ENCODE measurements around the gene MAP3K8. TPM values are rescaled to one million over a fixed set of nuclear protein-coding genes. Genes with fewer than 3 reads are reported as not detected.

MAP3K8 gene
- total RNA-seq, 1 donor from 2014 or later = 5.1 TPM

GRCh38 chr10:30488316-30488715 is 54.3 kb downstream of the MAP3K8 start:
- DNase-seq (ENCODE audit: low read depth) (no peak), FAIRE-seq (no peak)
- TF ChIP-seq EZH2 (IDR thresholded peaks at IDR 0.05; ENCODE audit: insufficient read depth, low read length) = no peak
- TF ChIP-seq, protein P1, sequence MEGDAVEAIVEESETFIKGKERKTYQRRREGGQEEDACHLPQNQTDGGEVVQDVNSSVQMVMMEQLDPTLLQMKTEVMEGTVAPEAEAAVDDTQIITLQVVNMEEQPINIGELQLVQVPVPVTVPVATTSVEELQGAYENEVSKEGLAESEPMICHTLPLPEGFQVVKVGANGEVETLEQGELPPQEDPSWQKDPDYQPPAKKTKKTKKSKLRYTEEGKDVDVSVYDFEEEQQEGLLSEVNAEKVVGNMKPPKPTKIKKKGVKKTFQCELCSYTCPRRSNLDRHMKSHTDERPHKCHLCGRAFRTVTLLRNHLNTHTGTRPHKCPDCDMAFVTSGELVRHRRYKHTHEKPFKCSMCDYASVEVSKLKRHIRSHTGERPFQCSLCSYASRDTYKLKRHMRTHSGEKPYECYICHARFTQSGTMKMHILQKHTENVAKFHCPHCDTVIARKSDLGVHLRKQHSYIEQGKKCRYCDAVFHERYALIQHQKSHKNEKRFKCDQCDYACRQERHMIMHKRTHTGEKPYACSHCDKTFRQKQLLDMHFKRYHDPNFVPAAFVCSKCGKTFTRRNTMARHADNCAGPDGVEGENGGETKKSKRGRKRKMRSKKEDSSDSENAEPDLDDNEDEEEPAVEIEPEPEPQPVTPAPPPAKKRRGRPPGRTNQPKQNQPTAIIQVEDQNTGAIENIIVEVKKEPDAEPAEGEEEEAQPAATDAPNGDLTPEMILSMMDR (IDR thresholded peaks at IDR 0.05; ENCODE audit: insufficient read depth, low read depth, low read length) = no peak
- no peaks in the 10 kb centered on the region for H3K36me3 Mint-ChIP-seq (ENCODE audit: low read depth, unreplicated experiment)
- no peaks in the 10 kb centered on the region for H3K79me2 ChIP-seq (ENCODE audit: insufficient read depth, low read length)
- H3K9me3 ChIP-seq (ENCODE audit: insufficient read depth, low read depth, low read length) = no peaks in the 10 kb centered on the region
- H3K9me3 Mint-ChIP-seq (ENCODE audit: unreplicated experiment) = no peaks in the 10 kb centered on the region
- peaks cover 1% of the 10 kb centered on the region for H3K4me1 Mint-ChIP-seq (ENCODE audit: low read depth, unreplicated experiment)
- no peak overlapping the region for H3K27ac Mint-ChIP-seq (ENCODE audit: unreplicated experiment)
- H3K4me2 ChIP-seq (ENCODE audit: low read length) = no peak overlapping the region
- no peak overlapping the region for H3K4me3 Mint-ChIP-seq (ENCODE audit: unreplicated experiment)
- H4K20me1 ChIP-seq (ENCODE audit: insufficient read depth, low read length) = no peaks in the 10 kb centered on the region
- H2AFZ ChIP-seq (ENCODE audit: low read depth, low read length) = no peak overlapping the region
- H3K9ac ChIP-seq (ENCODE audit: low read length) = no peak overlapping the region
- no peak overlapping the region for H3K27ac ChIP-seq (ENCODE audit: low read depth, low read length)
- no peaks in the 10 kb centered on the region for H3K36me3 ChIP-seq (ENCODE audit: insufficient read depth, low read length)
- H3K4me1 ChIP-seq (ENCODE audit: insufficient read depth, low read length) = peaks cover under 1% of the 10 kb centered on the region
- no peak overlapping the region for H3K4me3 ChIP-seq (ENCODE audit: insufficient read depth, low read depth, low read length)
- peaks cover 2% of the 10 kb centered on the region for H3K27me3 ChIP-seq (ENCODE audit: insufficient read depth, low read length)
- H3K27me3 Mint-ChIP-seq (ENCODE audit: low read depth, unreplicated experiment) = peaks cover 9% of the 10 kb centered on the region

DNA sequence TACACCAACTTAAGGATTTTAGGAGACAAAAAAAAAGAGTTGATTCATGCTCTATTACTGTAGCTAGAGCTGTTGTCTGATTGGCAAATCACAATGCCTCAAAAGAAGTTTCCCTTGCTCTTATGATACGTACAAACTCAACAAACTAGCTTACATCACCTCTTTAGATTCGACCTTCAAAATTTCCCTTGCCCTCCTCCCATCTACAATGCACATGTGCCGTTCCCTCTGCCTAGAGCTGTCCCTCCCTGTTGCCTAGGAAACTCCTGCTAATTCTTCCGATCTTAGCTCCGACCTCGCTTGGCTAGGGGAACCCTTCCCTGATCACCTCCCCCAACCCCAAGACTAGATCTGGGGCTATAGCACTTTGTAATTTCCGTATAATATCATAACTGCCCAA is 55.4 kb downstream of the MAP3K8 start:
- no peaks in the 10 kb centered on the region for H4K20me1 ChIP-seq (ENCODE audit: insufficient read depth, low read length)
- peak overlapping the region; percentile 27 for H3K4me3 Mint-ChIP-seq (ENCODE audit: unreplicated experiment)
- no peaks in the 10 kb centered on the region for H3K9me3 Mint-ChIP-seq (ENCODE audit: unreplicated experiment)
- H3K27ac ChIP-seq (ENCODE audit: low read depth, low read length) = no peak overlapping the region
- no peak overlapping the region for H3K4me2 ChIP-seq (ENCODE audit: low read length)
- no peaks in the 10 kb centered on the region for H3K36me3 Mint-ChIP-seq (ENCODE audit: low read depth, unreplicated experiment)
- peaks cover 2% of the 10 kb centered on the region for H3K27me3 ChIP-seq (ENCODE audit: insufficient read depth, low read length)
- FAIRE-seq (no peak), DNase-seq (ENCODE audit: low read depth) (no peak)
- H3K9me3 ChIP-seq (ENCODE audit: insufficient read depth, low read depth, low read length) = no peaks in the 10 kb centered on the region
- H3K9ac ChIP-seq (ENCODE audit: low read length) = no peak overlapping the region
- no peak overlapping the region for H2AFZ ChIP-seq (ENCODE audit: low read depth, low read length)
- no peak overlapping the region for H3K27ac Mint-ChIP-seq (ENCODE audit: unreplicated experiment)
- no peaks in the 10 kb centered on the region for H3K36me3 ChIP-seq (ENCODE audit: insufficient read depth, low read length)
- peaks cover 9% of the 10 kb centered on the region for H3K27me3 Mint-ChIP-seq (ENCODE audit: low read depth, unreplicated experiment)
- H3K4me1 Mint-ChIP-seq (ENCODE audit: low read depth, unreplicated experiment) = peaks cover 10% of the 10 kb centered on the region
- H3K4me1 ChIP-seq (ENCODE audit: insufficient read depth, low read length) = peaks cover 2% of the 10 kb centered on the region
- H3K4me3 ChIP-seq (ENCODE audit: insufficient read depth, low read depth, low read length) = no peak overlapping the region
- H3K79me2 ChIP-seq (ENCODE audit: insufficient read depth, low read length) = no peaks in the 10 kb centered on the region
- TF ChIP-seq EZH2 (IDR thresholded peaks at IDR 0.05; ENCODE audit: insufficient read depth, low read length) = no peak
- TF ChIP-seq, protein P1 (IDR thresholded peaks at IDR 0.05; ENCODE audit: insufficient read depth, low read depth, low read length) = no peak

DNA sequence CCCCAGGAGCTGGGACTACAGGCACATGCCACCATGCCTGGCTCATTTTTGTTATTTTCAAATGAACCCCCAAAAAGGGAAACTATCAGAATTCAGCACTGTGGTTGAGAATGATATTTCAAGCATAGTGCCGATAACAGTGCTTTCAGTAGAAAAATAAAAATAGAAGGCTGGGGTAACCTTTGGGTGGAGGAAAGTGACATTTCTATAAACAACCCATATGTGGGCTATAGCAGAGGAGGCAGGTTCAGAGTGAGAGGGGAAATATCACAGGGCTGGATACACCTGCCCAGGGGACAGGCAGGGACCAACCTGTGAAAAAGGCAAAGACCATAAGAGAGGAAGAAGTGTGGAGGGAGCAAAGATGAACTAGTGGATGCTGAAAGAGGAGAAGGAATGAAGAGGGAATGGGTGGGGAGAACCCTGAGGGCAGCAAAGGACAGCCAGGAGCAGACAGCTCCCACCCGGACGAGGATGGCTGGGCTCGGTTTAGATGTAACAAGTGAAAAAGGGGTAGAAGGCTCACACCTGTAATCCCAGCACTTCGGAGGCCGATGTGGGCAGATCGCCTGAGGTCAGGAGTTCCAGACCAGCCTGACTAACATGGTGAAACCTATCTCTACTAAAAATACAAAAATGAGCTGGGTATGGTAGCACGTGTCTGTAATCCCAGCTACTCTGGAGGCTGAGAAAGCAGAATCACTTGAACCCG is 56.5 kb downstream of the MAP3K8 start:
- no peaks in the 10 kb centered on the region for H3K9me3 Mint-ChIP-seq (ENCODE audit: unreplicated experiment)
- Histone ChIP-seq H3K79me2 (ENCODE audit: insufficient read depth, low read length) (no peaks in the 10 kb centered on the region), H3K4me1 (ENCODE audit: insufficient read depth, low read length) (peaks cover 2% of the 10 kb centered on the region), H3K9ac (ENCODE audit: low read length) (no peak overlapping the region), H3K4me2 (ENCODE audit: low read length) (no peak overlapping the region), H2AFZ (ENCODE audit: low read depth, low read length) (no peak overlapping the region), H4K20me1 (ENCODE audit: insufficient read depth, low read length) (no peaks in the 10 kb centered on the region), H3K36me3 (ENCODE audit: insufficient read depth, low read length) (no peaks in the 10 kb centered on the region), H3K27ac (ENCODE audit: low read depth, low read length) (no peak overlapping the region), H3K27me3 (ENCODE audit: insufficient read depth, low read length) (peaks cover 2% of the 10 kb centered on the region), H3K9me3 (ENCODE audit: insufficient read depth, low read depth, low read length) (no peaks in the 10 kb centered on the region), H3K4me3 (ENCODE audit: insufficient read depth, low read depth, low read length) (no peak overlapping the region)
- H3K4me3 Mint-ChIP-seq (ENCODE audit: unreplicated experiment) = no peak overlapping the region
- no peaks in the 10 kb centered on the region for H3K36me3 Mint-ChIP-seq (ENCODE audit: low read depth, unreplicated experiment)
- H3K4me1 Mint-ChIP-seq (ENCODE audit: low read depth, unreplicated experiment) = peaks cover 10% of the 10 kb centered on the region
- H3K27me3 Mint-ChIP-seq (ENCODE audit: low read depth, unreplicated experiment) = peaks cover 10% of the 10 kb centered on the region
- DNase-seq (ENCODE audit: low read depth) = no peak
- peak overlapping the region; percentile 23 for H3K27ac Mint-ChIP-seq (ENCODE audit: unreplicated experiment)
- FAIRE-seq = no peak
- TF ChIP-seq EZH2 (IDR thresholded peaks at IDR 0.05; ENCODE audit: insufficient read depth, low read length) = no peak
- TF ChIP-seq, protein P1 (IDR thresholded peaks at IDR 0.05; ENCODE audit: insufficient read depth, low read depth, low read length) = no peak
